Stomach smooth muscle (tissue), 2 donors: ENCODE results near the gene MPV17L2.
"Not testable (repeated sequence)": the region's sequence is repeated elsewhere in the genome, so short reads cannot be mapped to it uniquely, and the experiment has no call there.

Experiments used
- H3K27ac ChIP-seq: one replicate; pipeline ENCODE4 v1.7.0; 2013; ENCODE audit warnings: mild to moderate bottlenecking, low read length, inconsistent platforms
- H3K27me3 ChIP-seq, 2 donors: one replicate each; pipeline ENCODE4 v1.7.0; 2013; ENCODE audit warnings: low read length in 2 of 2; ENCODE audit not compliant: insufficient read depth in 2 of 2, control insufficient read depth in 1 of 2
- H3K36me3 ChIP-seq, 2 donors: one replicate each; pipeline ENCODE4 v1.7.0; 2013; ENCODE audit warnings: low read length in 2 of 2; ENCODE audit not compliant: control insufficient read depth in 2 of 2, insufficient read depth in 2 of 2
- H3K4me1 ChIP-seq: one replicate; pipeline ENCODE4 v1.7.0; 2013; ENCODE audit warnings: low read length; ENCODE audit not compliant: control insufficient read depth, insufficient read depth
- H3K4me3 ChIP-seq, 2 donors: one replicate each; pipeline ENCODE4 v1.7.0; 2013; ENCODE audit warnings: low read length in 2 of 2
- H3K9ac ChIP-seq, 2 donors: one replicate each; pipeline ENCODE4 v1.7.0; 2013; ENCODE audit warnings: low read length in 2 of 2, mild to moderate bottlenecking in 1 of 2
- H3K9me3 ChIP-seq, 2 donors: one replicate each; pipeline ENCODE4 v1.7.0; 2013; ENCODE audit warnings: low read length in 2 of 2; ENCODE audit not compliant: control insufficient read depth in 2 of 2
- donor health status: healthy.
- donor health status: Pancreatic carcinoma.

Gene MPV17L2

DNA sequence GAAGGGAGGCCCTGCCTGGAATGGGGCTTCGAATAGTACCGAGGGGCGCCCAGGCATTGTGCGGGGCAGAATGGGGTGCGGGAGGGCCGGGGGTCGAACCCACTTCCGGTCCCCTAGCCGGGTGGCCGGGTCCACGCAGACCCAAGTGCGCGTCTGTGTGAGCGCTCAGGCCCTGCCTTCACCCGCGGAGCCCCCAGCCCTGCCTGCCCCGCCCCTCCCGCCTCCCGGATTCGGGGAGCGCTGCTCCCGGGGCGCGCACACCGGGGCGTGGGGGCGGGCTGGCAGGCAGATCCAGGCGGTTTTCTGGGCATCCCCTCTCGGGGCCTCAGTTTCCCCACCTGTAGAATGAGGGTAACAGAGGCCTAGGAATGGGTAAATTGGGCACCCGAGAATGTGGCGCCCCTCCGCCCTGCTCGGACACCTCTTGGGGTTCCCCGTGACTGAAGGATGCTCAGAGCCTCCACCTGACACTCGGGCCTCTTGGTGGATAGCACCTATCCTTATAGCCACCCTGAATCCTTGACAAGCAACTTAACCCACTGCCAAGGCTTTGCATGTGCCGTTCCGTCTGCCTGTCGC lies 39.4 kb upstream of the MPV17L2 start:
- Histone ChIP-seq H3K36me3 (no peaks in the 10 kb centered on the region), H3K9ac (peak overlapping the region; percentile 88 to 92), H3K27ac (peak overlapping the region; percentile 94), H3K9me3 (no peaks in the 10 kb centered on the region), H3K27me3 (no peaks in the 10 kb centered on the region), H3K4me3 (peak overlapping the region; percentile 81 to 88), H3K4me1 (peaks cover 53% of the 10 kb centered on the region)

DNA sequence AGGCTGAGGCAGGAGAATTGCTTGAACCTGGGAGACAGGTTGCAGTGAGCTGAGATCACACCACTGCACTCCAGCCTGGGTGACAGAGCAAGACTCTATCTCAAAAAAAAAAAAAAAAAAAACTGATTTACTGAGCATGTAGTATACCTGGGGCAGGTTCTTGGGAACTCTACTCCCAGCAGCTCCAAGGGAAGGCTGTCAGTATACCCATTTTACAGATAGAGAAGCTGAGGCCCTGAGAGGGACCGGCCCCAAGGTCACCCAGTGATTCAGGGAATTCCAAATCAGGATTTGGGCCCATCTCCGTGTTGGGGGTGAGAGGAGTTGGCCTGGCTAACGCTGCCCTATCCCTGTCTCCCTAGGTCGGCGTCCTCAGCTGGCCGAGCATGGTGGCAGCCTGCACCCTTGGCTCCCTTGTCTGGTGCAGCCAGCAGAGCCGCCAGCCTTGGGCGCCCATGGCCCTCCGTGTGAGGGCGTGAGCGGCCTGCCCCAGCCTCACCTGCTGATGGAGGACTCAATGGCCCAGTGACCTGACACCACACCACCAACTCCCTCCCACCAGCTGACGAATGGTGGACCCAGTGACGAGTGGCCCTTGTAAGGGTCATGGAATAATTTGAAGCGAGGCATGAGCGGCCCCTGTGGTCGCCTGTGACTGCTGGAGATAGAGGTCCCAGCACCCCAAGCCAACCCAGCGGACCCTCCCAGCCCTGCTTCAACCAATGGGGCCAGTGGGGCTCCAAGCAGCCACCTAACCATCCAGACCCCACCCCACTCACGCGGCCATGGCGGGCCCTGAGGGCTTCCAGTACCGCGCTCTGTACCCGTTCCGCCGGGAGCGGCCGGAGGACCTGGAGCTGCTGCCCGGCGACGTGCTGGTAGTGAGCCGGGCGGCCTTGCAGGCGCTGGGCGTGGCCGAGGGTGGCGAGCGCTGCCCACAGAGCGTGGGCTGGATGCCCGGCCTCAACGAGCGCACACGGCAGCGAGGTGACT lies 37.6 kb upstream of the MPV17L2 start:
- Histone ChIP-seq H3K4me3 (no peak overlapping the region), H3K27me3 (no peaks in the 10 kb centered on the region), H3K27ac (peak overlapping the region; percentile 87), H3K4me1 (peaks cover 56% of the 10 kb centered on the region), H3K36me3 (no peaks in the 10 kb centered on the region), H3K9ac (peak overlapping the region; percentile 13 to 24), H3K9me3 (no peaks in the 10 kb centered on the region)

DNA sequence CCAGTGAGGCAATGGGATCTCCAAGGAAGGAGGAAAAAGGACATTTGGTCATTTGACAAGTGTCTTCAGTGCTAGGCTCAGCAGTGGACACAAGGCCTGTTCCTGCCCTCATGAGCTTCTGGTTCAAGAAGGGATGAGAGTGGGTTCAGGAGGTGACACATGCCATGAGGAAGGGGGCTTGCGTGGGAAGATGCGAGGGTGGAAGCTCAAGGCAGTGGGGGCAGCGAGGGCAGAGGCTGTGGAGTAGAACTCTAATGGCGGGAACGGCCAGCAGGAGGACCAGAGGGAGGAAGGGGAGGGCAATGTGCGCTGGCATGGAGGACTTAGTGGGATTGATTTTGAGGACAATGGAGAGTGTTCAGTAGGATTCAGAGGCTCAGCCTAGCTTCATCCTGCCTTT lies 36.8 kb upstream of the MPV17L2 start:
- Histone ChIP-seq H3K9ac (peak overlapping the region; percentile 16 to 64), H3K4me1 (peaks cover 63% of the 10 kb centered on the region), H3K27ac (peak overlapping the region; percentile 87), H3K27me3 (no peaks in the 10 kb centered on the region), H3K36me3 (no peaks in the 10 kb centered on the region), H3K4me3 (no peak overlapping the region), H3K9me3 (no peaks in the 10 kb centered on the region)

DNA sequence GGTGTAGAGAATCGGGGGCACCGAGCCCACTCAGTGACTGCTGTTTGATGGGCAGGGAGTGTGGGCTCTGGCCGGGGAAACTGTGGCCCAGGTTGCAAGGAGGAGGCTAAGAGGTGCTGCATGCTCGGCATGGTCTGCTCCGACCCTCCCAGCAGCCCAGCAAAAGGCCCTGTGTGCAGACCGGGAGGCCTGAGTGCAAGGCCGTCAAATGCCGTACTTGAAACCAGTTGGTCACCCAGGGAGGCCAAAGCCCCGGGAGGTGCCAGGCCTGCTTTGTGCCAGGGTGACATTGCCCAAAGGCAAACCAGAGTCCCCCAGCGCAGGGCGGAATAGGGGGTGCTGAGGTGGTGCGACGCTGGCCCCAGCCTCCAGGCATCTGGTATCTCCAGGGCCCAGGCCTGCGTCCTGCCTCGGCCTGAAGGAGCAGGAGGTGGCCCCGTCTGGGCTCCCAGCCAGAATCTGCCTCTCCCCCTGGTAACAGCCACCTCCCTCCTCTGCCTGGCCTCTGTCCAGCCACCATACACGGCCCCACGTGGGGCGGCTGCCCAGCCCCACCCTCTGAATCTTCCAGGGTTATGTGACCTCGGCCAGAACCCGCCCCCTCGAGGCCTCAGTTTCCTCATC lies 36.1 kb upstream of the MPV17L2 start:
- Histone ChIP-seq H3K27me3 (no peaks in the 10 kb centered on the region), H3K27ac (peak overlapping the region; percentile 87), H3K9me3 (no peaks in the 10 kb centered on the region), H3K4me3 (peak overlapping the region in 1 of 2 donors; percentile 35), H3K4me1 (peaks cover 62% of the 10 kb centered on the region), H3K36me3 (peaks cover under 1 to 3% of the 10 kb centered on the region in 2 donors), H3K9ac (peak overlapping the region; percentile 55 to 64)

DNA sequence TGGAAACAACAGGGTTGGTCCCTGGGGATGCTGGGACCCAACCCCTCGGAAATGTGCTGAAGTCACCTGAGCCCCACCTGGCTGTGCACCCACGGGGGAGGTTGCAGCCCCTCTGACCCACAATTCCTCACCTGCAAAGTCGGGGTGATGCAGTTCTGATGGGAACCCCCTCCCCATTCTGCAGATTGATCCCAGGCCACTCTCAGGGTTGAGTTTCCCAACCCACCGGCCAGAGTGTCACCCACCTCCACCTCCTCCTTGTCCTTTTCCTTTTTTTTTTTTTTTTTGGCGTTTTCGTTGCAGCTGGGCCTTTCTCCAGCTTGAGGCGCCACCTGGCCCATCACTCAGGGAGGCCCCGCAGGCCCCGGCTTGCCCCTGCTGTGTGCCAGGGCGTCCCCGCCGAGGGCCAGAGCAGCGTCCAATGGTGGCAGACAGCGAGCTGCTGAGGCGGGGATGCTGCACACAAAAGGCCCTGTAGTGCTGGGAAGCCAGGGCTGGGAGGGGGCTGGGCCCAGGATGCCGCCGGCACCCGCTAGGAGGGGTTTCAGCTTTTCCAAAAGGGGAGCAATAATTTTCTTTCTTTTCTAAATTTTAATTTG lies 35.5 kb upstream of the MPV17L2 start:
- H3K27ac ChIP-seq: peak overlapping the region; percentile 87
- peaks cover 3 to 4% of the 10 kb centered on the region in 2 donors for H3K36me3 ChIP-seq
- H3K9ac ChIP-seq: peak overlapping the region; percentile 29 to 55
- H3K4me3 ChIP-seq: peak overlapping the region; percentile 25 to 29
- H3K27me3 ChIP-seq: no peaks in the 10 kb centered on the region
- H3K9me3 ChIP-seq: no peaks in the 10 kb centered on the region
- H3K4me1 ChIP-seq: peaks cover 57% of the 10 kb centered on the region

DNA sequence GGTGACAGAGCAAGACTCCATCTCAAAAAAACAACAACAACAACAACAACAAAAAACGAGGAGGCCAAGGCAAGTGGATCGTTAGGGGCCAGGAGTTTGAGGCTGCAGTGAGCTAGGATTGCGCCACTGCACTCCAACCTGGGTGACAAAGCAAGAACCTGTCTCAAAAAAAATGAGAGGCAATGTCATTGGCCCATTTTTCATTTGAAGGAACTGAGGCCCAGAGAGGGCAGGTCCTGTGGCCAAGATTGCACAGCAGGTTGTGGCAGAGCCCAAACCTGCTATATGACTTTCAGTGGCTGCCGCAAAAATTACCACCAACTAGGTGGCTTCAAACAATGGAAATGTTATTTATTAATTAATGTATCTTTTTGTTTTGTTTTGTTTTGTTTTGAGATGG lies 34.6 kb upstream of the MPV17L2 start:
- H3K27ac ChIP-seq: no peak overlapping the region
- no peaks in the 10 kb centered on the region for H3K9me3 ChIP-seq
- H3K4me1 ChIP-seq: peaks cover 55% of the 10 kb centered on the region
- H3K27me3 ChIP-seq: no peaks in the 10 kb centered on the region
- peaks cover 12% of the 10 kb centered on the region in 2 donors for H3K36me3 ChIP-seq
- H3K4me3 ChIP-seq: no peak overlapping the region
- no peak overlapping the region for H3K9ac ChIP-seq

DNA sequence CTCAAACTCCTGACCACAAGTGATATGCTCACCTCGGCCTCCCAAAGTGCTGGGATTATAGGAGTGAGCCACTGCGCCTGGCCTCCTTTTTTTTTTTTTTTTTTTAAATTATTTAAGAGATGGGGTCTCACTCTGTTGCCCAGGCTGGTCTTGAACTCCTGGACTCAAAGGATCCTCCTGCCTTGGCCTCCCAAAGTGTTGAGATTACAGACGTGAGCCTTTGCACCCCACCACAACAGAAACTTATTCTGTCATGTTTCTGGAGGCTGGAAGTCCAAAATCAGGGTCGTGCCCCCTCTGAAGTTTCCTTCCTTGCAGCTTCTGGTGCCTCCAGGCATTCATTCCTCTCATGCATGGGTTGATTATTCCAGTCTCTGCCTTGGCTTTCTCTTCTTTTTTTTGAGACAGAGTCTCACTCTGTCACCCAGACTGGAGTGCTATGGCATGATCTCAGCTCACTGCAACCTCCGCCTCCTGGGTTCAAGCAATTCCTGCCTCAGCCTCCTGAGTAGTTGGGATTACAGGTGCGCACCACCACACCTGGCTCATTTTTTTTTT lies 33.9 kb upstream of the MPV17L2 start:
- H3K9me3 ChIP-seq, H3K27me3 ChIP-seq, H3K9ac ChIP-seq, H3K4me3 ChIP-seq, H3K27ac ChIP-seq: not testable (repeated sequence)
- H3K4me1 ChIP-seq: peaks cover 52% of the 10 kb centered on the region
- H3K36me3 ChIP-seq: peaks cover 15% of the 10 kb centered on the region in 2 donors

DNA sequence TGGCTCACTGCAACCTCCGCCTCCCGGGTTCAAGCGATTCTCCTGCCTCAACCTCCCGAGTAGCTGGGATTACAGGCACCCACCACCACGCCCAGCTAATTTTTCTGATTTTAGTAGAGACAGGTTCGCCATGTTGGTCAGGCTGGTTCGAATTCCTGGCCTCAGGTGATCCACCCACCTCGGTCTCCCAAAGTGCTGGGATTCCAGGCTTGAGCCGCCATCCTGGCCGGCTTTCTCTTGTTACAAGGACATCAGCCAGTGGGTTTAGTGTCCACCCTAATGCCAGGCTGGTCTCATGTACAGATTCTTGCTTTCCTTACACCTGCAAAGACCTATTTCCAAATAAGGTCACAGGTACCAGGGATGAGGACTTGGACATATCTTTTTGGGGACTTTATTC lies 33.2 kb upstream of the MPV17L2 start:
- Histone ChIP-seq H3K9me3 (no peaks in the 10 kb centered on the region), H3K4me3 (no peak overlapping the region), H3K4me1 (peaks cover 46% of the 10 kb centered on the region), H3K27ac (peak overlapping the region; percentile 58), H3K27me3 (no peaks in the 10 kb centered on the region), H3K9ac (no peak overlapping the region), H3K36me3 (peaks cover 15 to 16% of the 10 kb centered on the region in 2 donors)

DNA sequence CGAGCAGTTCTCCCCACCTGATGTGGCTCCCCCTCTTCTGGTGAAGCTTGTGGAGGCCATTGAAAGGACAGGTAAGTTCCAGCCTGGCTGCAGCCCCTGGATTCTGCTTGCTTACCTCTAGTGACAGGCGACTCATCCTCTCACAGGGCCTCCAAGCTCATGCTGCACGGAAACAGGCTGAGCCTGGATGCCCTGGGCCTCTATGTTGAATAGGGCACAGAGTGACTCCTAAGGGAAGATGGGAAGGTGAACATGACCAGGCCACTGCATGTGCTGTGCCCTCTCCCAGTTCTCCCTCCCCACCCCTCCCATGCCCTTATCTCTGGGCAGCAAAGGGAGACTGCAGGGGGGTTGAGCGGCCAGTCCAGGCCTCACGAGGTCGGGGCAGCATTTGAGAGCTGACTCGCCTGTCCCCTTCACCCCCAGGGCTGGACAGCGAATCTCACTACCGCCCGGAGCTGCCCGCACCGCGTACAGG lies 32.5 kb upstream of the MPV17L2 start:
- H3K4me1 ChIP-seq: peaks cover 42% of the 10 kb centered on the region
- peak overlapping the region in 1 of 2 donors; percentile 64 for H3K4me3 ChIP-seq
- peak overlapping the region; percentile 29 to 55 for H3K9ac ChIP-seq
- no peaks in the 10 kb centered on the region for H3K27me3 ChIP-seq
- H3K27ac ChIP-seq: peak overlapping the region; percentile 58
- peaks cover 17 to 18% of the 10 kb centered on the region in 2 donors for H3K36me3 ChIP-seq
- no peaks in the 10 kb centered on the region for H3K9me3 ChIP-seq
